SH-SY5Y (cell line): Measurements from ENCODE around the gene C19orf47.

ENCODE experiments used
- GATA2 ChIP-seq: IDR thresholded peaks from 2 replicates; pipeline ENCODE4 v1.6.1; 2011; ENCODE audit warnings: mild to moderate bottlenecking, low read depth, low read length
- GATA3 ChIP-seq: IDR thresholded peaks from 2 replicates; pipeline ENCODE4 v1.6.1; 2011; ENCODE audit warnings: low read depth, mild to moderate bottlenecking, low read length, moderate library complexity

DNA sequence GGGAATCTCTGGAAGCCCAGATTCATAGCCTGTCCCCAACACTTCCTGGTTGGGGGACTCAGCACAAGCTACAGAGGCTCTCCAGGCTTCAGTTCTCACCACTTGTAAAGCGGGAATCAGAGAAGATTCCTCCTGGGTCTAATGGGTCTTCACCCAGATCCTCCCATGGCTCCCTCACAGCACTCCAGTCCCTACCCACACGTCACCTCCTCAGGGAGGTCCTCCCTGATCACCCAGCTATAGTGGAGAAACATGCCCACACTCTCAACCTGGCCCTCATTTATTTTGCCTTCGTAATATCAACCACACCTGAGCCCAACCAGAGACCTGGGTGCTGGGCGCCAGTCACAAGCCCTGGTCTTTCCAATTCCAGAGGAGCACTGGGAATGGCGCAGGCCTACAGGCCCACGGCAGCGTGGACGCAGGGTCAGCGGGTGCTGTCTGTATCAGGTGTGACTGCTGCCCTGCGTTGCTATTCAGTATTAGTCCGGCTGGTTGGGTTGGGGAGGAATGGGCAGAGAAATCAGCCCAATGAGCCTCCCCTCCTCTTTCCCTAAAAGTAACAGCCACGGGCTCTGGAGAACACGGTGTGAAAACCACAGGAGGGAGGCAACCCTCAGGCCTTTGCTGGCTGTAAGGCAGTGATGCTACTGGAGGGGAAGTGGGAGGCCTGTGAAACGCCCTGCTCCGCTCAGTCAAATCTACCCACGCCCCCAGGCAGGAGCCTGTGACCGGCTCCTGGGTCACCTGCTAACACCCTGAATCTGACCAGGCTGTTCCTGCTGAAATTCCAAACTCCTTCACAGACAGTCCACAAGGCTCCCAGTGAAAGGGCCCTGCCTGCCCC is 68.2 kb downstream of the C19orf47 start:
- TF ChIP-seq GATA2 (no peak), GATA3 (no peak)
